Activated CD4-positive, alpha-beta T cell treated with anti-CD3 and anti-CD28 coated beads for 1 hour (primary cell): ENCODE data around the gene PGAP3.
A peak's percentile ranks its signal among the peaks of the same experiment; 100 is the strongest.

Source experiments
- DNase-seq: peaks from one replicate; pipeline ENCODE4 v3.0.0-alpha.2; 2020

Gene PGAP3

DNA sequence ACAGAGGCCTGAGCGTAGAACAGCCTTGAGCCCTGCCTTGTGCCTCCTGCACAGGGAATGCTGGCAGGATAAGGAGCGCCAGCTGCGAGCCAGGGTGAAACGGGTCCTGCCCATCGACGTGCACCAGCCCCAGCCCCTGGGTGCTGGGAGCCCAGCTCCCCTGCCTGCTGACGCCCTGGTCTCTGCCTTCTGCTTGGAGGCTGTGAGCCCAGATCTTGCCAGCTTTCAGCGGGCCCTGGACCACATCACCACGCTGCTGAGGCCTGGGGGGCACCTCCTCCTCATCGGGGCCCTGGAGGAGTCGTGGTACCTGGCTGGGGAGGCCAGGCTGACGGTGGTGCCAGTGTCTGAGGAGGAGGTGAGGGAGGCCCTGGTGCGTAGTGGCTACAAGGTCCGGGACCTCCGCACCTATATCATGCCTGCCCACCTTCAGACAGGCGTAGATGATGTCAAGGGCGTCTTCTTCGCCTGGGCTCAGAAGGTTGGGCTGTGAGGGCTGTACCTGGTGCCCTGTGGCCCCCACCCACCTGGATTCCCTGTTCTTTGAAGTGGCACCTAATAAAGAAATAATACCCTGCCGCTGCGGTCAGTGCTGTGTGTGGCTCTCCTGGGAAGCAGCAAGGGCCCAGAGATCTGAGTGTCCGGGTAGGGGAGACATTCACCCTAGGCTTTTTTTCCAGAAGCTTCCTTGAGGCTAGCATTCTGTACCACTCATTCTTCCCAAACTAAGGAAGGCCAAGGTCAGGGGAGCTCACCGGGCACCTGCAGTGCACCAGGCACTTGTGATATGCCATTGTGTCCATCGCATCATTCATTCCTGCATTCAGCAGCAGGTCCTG is 17.7 kb downstream of the PGAP3 start:
- no peak for DNase-seq

- peak; percentile 54 for DNase-seq
Observed at GRCh38 chr17:39667945-39668924, 19.6 kb downstream of the PGAP3 start, which contains the start of gene PNMT. PNMT (plus strand) TSS chr17:39668453; CDS start chr17:39668476, 23 bp downstream.

DNA sequence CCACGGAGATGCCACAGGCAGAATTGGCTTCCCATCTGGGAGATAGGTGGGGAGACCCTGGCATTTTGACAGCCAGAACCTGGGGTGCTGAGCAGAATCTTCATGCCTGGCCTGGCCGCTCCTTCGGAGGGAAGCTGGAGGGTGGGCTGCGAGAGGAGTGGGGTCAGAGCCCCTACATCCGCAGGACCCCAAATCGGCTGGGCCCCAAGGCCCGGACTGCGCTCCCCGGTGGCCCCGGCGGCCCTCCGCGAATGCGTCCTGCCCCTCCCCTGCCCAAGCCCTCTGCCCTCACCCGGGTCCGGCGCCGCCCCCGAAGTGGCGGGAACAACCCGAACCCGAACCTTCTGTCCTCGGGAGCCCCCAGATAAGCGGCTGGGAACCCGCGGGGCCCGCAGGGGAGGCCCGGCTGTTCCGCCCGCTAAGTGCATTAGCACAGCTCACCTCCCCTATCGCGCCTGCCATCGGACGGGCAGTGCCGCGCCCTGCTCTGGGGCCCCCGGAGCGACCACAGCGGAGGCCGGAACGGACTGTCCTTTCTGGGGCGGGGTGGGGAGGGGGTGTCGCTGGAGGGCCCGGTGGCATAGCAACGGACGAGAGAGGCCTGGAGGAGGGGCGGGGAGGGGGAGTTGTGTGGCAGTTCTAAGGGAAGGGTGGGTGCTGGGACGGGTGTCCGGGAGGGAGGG is 20.5 kb downstream of the PGAP3 start:
- DNase-seq = no peak

GRCh38 chr17:39666601-39667261 is 21.1 kb downstream of the PGAP3 start:
- DNase-seq = no peak

GRCh38 chr17:39666231-39666600 is 21.6 kb downstream of the PGAP3 start:
- no peak for DNase-seq

DNA sequence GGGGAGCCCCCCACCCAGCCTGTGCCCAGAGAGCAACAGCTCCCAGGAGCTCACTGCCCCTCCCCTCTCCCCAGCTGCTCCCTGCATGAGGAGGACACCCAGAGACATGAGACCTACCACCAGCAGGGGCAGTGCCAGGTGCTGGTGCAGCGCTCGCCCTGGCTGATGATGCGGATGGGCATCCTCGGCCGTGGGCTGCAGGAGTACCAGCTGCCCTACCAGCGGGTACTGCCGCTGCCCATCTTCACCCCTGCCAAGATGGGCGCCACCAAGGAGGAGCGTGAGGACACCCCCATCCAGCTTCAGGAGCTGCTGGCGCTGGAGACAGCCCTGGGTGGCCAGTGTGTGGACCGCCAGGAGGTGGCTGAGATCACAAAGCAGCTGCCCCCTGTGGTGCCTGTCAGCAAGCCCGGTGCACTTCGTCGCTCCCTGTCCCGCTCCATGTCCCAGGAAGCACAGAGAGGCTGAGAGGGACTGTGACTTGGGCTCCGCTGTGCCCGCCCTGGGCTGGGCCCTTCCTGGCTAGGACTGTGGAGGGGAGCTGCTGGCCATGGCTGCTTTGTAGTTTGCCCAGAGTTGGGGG is 22.1 kb downstream of the PGAP3 start:
- DNase-seq = no peak

GRCh38 chr17:39664581-39665561 is 23.0 kb downstream of the PGAP3 start, which contains the start of gene TCAP:
TCAP (plus strand) TSS chr17:39665349; CDS start chr17:39665360, 11 bp downstream.
- DNase-seq = no peak

DNA sequence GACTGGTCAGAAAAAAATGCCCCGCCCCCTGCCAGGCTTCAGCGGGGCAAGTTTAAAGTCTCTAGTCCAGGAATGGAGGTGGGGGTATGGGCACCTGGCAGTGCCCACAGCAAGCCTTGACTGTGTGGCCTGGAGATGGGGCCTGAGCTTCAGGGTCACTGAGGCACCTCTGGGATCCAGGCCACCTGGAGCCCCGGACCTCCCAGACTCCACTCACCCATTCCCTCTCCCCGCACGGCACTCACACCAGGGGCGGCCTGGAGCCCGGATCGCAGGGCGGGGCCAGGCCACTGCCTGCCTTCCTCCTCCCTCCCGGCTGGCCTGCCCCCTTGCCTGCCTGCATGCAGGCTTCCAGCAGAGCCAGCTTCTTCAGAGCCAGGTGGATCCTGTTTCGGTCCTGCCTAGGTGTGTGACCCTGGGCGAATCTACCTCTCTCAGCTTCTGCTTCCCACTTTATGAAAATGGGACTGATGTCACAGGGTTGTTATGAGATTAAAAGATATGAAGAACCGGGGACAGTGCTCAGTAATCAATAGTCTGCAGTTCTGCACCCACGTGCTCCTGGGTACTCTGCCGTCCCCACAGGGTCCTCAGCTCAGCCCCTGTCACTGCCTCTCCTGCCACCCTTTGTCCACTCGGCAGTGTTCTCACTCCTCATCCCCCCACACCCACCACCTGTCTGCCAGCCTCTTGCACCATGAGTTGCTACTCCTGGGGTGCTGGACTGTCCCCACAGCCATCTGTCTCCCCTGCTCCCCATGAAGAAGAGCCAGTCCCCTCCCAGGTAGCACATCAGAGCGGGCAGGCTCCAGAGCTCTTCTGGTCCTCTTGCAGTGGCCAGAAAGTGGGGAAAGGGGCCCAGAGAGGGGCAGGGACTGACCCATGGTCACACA is 23.9 kb downstream of the PGAP3 start:
- DNase-seq = no peak

DNA sequence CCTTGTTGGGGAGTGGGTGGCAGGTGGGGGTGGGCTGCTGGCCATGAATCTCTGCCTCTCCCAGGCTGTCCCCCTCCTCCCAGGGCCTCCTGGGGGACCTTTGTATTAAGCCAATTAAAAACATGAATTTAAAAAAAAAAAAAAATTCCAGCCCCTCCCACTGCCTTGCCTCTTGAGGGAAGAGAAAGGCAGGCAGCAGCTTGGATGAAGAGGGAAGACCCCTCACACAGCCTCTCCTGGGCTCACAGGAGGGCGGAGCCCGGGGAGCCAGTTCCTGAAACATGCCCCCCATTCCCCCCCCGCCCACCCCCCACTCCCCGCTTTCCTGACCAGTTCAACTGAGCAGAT is 24.5 kb downstream of the PGAP3 start:
- DNase-seq = no peak

- no peak for DNase-seq
Observed at GRCh38 chr17:39662551-39663339, 25.1 kb downstream of the PGAP3 start.

GRCh38 chr17:39661744-39662541 is 25.9 kb downstream of the PGAP3 start:
- no peak for DNase-seq

- no peak for DNase-seq
Observed at GRCh38 chr17:39660397-39661385, 27.2 kb downstream of the PGAP3 start.

GRCh38 chr17:39660011-39660360 is 27.9 kb downstream of the PGAP3 start:
- no peak for DNase-seq

DNA sequence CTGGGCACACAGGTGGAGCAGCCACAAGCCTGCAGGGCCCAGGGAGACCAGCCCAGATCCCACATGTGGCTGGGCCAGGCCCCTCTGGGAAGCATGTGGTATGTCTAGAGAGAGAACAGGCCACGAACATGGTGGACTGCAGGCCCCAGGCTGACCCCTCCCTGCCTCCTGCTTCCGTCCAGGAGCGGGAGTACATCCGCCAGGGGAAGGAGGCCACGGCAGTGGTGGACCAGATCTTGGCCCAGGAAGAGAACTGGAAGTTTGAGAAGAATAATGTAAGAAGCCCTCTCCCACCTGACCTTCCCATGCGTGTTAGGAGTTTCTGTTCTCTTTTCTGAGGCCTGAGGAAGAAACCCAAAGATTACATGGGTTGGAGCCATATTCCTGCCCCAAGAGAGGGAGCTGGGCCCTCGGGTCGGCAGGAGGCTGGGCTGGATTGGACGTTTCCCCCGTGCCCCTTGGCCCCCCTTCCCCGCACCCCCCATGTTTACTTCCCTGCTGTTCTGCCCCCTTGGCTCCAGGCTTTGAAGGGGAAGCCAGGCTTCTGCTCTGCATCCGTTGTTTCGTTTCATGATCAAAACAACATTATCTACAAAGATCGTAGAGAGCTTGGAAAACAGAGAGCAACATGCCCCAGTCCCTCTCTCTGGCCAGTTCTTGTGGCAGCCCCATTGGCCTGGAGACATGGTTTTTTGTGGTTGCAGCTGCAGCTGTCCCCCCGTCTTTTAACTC is 28.4 kb downstream of the PGAP3 start:
- no peak for DNase-seq

GRCh38 chr17:39658760-39659159 is 29.1 kb downstream of the PGAP3 start:
- no peak for DNase-seq

GRCh38 chr17:39658346-39658745 is 29.5 kb downstream of the PGAP3 start:
- DNase-seq = no peak
